BE2C (cell line): ENCODE results near the gene STX1B.

Experiments
- DNase-seq: peaks from one replicate; pipeline ENCODE4 v3.0.0-alpha.2; 2020
- H3K27me3 ChIP-seq: fragments of 250-450 bp; sonication (Bioruptor Pico); 2 replicates; pipeline ENCODE4 v1.5.1; 2020; ENCODE audit warnings: mild to moderate bottlenecking
- H3K36me3 ChIP-seq: fragments of 250-450 bp; sonication (Bioruptor Pico); 2 replicates; pipeline ENCODE4 v1.5.1; 2020; ENCODE audit warnings: mild to moderate bottlenecking
- H3K4me1 ChIP-seq: fragments of 250-450 bp; sonication (Bioruptor Pico); 2 replicates; pipeline ENCODE4 v1.5.1; 2020
- H3K4me3 ChIP-seq: 2 replicates; pipeline ENCODE4 v1.5.1; 2011; ENCODE audit warnings: low read depth, low read length
- H3K9me3 ChIP-seq: fragments of 250-450 bp; sonication (Bioruptor Pico); 2 replicates; pipeline ENCODE4 v1.5.1; 2020
- CTCF ChIP-seq: IDR thresholded peaks from 2 replicates; pipeline ENCODE4 v1.5.1; 2012; ENCODE audit warnings: mild to moderate bottlenecking, low read depth, low read length

The STX1B gene

GRCh38 chr16:30969246-30969842 is 41.1 kb downstream of the STX1B start:
- Histone ChIP-seq H3K4me1 (no peaks in the 10 kb centered on the region), H3K27me3 (no peaks in the 10 kb centered on the region), H3K4me3 (no peak overlapping the region), H3K36me3 (peaks cover 91% of the 10 kb centered on the region), H3K9me3 (no peaks in the 10 kb centered on the region)
- DNase-seq: no peak
- TF ChIP-seq CTCF: no peak

- DNase-seq: no peak
- peaks cover 89% of the 10 kb centered on the region for H3K36me3 ChIP-seq
- H3K4me3 ChIP-seq: no peak overlapping the region
- H3K27me3 ChIP-seq: no peaks in the 10 kb centered on the region
- TF ChIP-seq CTCF: no peak
- no peaks in the 10 kb centered on the region for H3K9me3 ChIP-seq
- no peaks in the 10 kb centered on the region for H3K4me1 ChIP-seq
These were observed 42.6 kb downstream of the STX1B start for GRCh38 chr16:30967795-30968194.

- no peaks in the 10 kb centered on the region for H3K27me3 ChIP-seq
- TF ChIP-seq CTCF: no peak
- DNase-seq: no peak
- H3K4me3 ChIP-seq: no peak overlapping the region
- peaks cover 90% of the 10 kb centered on the region for H3K36me3 ChIP-seq
- H3K9me3 ChIP-seq: no peaks in the 10 kb centered on the region
- H3K4me1 ChIP-seq: no peaks in the 10 kb centered on the region
These were observed 44.3 kb downstream of the STX1B start for GRCh38 chr16:30966033-30966619.

- no peak for DNase-seq
These were observed 45.0 kb downstream of the STX1B start for GRCh38 chr16:30965436-30965835.

GRCh38 chr16:30964574-30965226 is 45.7 kb downstream of the STX1B start:
- Histone ChIP-seq H3K9me3 (no peaks in the 10 kb centered on the region), H3K27me3 (no peaks in the 10 kb centered on the region), H3K4me1 (no peaks in the 10 kb centered on the region), H3K4me3 (no peak overlapping the region), H3K36me3 (peaks cover 90% of the 10 kb centered on the region)
- no peak for DNase-seq
- TF ChIP-seq CTCF: no peak

More at GRCh38 chr16:30965436-30965835, 45.0 kb downstream of the STX1B start:
- Histone ChIP-seq H3K9me3 (no peaks in the 10 kb centered on the region), H3K36me3 (peaks cover 88% of the 10 kb centered on the region), H3K4me3 (no peak overlapping the region), H3K27me3 (no peaks in the 10 kb centered on the region), H3K4me1 (no peaks in the 10 kb centered on the region)
- no peak for TF ChIP-seq CTCF

- Histone ChIP-seq H3K4me1 (no peaks in the 10 kb centered on the region), H3K27me3 (no peaks in the 10 kb centered on the region), H3K9me3 (no peaks in the 10 kb centered on the region), H3K36me3 (peaks cover 90% of the 10 kb centered on the region), H3K4me3 (no peak overlapping the region)
- no peak for TF ChIP-seq CTCF
- no peak for DNase-seq
These were observed 46.4 kb downstream of the STX1B start for GRCh38 chr16:30963925-30964511.
